GM13977 (cell line): ENCODE measurements around the gene KIF3B.

Experiments
- DNase-seq: peaks from one replicate; pipeline ENCODE4 v3.0.0; 2012; ENCODE audit warnings: low spot score
- in situ Hi-C: fragments of 300-500 bp; cut with MboI; formaldehyde crosslinking; loops from one replicate; pipeline ENCODE4 v1.12.0; 2022; ENCODE audit warnings: low sequenced_read_pairs, low pct_unique_long_range_greater_than_20kb, mixed read lengths, inconsistent platforms; ENCODE audit not compliant: unreplicated experiment
- TF ChIP-seq, protein P1 (sequence below): IDR thresholded peaks from 2 replicates; pipeline ENCODE4 v1.5.1; 2012; ENCODE audit warnings: mild to moderate bottlenecking, control low read depth; ENCODE audit not compliant: insufficient read depth; ENCODE audit errors: extremely low read depth, missing control alignments

KIF3B gene

DNA sequence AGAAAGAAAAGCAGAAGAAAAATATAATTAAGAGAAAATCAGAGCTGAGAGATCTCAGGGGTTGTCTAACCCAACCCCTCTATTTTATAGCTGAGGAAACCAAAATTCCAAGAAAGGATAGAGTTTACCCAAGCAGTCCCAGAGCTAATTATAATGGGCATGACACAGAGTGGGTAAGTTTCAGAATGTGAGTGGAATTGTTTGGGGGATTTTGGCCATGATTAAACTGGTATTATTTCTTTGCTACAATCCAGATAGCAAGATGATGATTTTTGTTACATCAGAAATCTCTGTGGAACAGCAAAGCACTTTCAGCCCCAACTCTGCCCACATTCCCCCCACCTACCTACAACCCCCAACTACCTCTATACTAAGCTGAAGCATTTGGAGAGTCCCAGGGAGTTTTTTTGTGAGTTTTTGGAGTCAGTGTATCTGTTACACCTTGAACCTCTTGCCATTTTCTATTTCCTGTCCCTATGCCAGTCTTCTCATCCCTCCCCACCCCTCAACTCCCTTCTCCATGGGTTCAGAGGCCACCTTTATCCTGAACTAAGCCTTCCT lies 45.0 kb upstream of the KIF3B start:
- in situ Hi-C loops, result no loop called here
- TF ChIP-seq, protein P1, sequence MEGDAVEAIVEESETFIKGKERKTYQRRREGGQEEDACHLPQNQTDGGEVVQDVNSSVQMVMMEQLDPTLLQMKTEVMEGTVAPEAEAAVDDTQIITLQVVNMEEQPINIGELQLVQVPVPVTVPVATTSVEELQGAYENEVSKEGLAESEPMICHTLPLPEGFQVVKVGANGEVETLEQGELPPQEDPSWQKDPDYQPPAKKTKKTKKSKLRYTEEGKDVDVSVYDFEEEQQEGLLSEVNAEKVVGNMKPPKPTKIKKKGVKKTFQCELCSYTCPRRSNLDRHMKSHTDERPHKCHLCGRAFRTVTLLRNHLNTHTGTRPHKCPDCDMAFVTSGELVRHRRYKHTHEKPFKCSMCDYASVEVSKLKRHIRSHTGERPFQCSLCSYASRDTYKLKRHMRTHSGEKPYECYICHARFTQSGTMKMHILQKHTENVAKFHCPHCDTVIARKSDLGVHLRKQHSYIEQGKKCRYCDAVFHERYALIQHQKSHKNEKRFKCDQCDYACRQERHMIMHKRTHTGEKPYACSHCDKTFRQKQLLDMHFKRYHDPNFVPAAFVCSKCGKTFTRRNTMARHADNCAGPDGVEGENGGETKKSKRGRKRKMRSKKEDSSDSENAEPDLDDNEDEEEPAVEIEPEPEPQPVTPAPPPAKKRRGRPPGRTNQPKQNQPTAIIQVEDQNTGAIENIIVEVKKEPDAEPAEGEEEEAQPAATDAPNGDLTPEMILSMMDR, result no peak
- no peak for DNase-seq

DNA sequence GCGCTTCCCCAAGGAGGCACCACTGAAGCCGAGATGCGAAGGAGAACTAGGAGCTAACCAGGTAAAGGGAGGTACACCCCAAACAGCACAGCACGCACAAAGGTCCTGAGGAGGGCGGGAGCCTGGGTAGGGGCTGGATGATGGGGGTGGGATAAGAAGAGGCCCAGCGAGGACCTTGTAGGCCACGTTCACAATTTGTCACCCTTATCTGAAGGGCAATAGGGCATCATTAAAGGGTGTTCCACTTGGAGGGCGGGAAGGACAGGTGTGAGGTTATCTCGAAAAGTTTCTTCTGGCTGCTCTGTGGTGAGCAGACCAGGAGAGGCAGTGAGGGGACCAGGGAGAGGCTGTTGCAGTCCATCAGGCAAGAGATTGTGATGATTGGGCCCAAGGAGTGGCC lies 44.2 kb upstream of the KIF3B start:
- TF ChIP-seq, protein P1, result no peak
- DNase-seq, result no peak
- in situ Hi-C loops, result no loop called here

DNA sequence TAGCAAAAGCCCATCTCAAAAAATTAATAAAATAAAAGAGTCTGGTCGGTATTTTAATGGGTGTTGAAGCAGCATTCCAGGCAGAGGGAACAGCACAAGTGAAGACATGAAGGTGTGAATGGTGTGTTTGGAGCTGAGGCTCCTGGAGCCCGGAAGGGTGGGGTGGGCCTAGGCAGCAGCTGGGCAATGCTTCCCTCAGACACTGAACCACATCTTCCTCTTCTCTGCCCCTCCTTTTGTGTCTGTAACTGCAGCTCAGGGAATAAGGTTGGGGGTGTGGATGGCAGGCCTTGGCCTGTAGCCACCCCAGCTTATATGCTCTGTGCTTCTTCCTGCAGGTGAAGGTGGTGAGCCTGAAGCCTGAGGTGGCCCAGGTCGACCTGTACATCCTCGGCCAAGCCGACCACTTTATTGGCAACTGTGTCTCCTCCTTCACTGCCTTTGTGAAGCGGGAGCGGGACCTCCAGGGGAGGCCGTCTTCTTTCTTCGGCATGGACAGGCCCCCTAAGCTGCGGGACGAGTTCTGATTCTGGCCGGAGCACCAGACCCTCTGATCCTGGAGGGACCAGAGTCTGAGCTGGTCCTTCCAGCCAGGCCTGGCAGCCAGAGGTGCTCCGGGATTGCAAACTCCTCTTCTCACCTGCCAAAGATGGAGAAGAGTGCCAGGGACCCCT lies 43.2 kb upstream of the KIF3B start:
- TF ChIP-seq, protein P1, result no peak
- no peak for DNase-seq
- in situ Hi-C loops, result no loop called here

DNA sequence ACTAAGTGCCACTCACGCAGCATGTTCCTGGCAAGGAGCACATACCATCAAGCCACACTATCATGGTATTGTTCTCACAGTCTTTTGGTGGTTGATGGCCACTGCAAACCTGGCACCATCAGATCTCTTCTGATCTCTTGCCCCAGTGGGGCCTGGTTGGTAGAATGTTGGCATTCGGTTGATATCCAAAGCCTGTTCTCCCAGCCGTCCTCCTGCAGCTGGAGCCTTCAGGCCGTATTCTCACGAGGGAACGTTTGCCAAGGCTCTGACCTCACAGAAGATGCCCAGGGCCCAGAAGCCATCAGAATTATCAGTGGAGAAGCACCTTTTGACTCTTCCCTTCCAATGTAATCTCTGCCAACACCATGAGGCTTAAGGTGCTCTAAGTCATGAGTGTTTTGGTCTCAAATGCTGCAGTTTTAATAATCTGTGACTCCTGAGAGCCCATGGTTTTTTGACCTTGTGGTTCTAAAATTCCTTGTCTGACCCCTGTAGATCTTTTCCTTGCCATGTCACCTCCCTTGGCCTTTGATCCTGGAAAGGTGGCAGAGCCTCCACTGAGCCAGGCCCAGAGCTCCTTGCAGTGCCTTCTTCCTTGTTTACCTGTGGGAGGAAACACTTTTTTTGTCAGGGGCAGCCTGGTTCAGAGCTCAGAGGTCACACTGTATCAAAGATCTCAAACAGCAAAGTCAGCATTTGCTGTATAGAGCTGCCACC lies 42.0 kb upstream of the KIF3B start:
- no peak for DNase-seq
- TF ChIP-seq, protein P1, result no peak
- in situ Hi-C loops, result no loop called here

DNA sequence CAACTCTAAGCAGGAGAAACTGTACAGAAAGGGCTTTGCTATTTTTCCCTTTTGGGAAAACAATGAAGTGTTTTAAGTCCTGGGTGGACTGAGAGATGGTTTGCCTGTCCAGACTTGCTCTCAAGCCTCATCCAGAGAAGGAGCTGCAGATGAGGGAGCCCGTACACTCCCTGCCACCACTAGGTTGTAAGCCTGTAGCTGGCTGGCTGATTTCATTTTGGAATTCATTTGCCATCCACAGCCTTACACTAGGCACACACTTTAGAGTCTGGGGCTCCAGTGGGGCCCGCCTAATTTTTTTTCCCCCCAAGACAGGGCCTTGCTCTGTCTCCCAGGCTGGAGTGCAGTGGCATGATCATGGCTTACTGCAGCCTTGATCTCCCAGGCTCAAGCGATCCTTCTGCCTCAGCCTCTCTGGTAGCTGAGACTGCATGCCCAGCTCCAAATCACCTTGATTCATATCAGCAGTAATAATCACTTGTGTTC lies 41.4 kb upstream of the KIF3B start:
- in situ Hi-C loops, result no loop called here
- TF ChIP-seq, protein P1, result no peak
- DNase-seq, result no peak

DNA sequence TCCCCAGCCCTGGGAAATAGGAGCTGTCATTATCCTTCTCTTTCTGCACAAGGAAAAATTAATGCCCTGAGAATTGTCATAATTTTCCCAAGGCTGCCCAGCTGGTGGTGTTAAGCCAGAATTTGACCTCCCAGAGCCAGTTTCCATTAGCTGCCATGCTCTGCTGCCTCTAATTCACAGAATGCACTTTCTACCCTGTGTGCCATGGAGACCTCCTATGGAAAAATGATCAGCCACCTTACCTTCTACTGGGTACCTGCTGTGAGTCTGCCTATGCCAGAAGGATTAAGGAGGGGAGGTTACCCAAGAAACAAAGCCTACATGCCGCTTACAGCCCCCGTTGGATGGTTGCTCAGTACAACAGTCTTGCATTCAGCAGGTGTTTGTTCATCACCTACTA lies 40.6 kb upstream of the KIF3B start:
- DNase-seq, result no peak
- in situ Hi-C loops, result no loop called here
- TF ChIP-seq, protein P1, result no peak
